Parietal lobe (tissue), 2 donors: Measurements from ENCODE around the gene HUWE1. TPM values are rescaled to one million over a fixed set of nuclear protein-coding genes. Genes with fewer than 3 reads are reported as not detected.
A peak's percentile ranks its signal among the peaks of the same experiment; 100 is the strongest.

ENCODE experiments used
- small RNA-seq: library from RNA; depleted of rRNA; stranded (forward); fragments of <200 nt; gene quantifications from one replicate; pipeline ENCODE3, GENCODE V24; 2014; ENCODE audit warnings: low replicate concordance
- total RNA-seq: library from RNA; depleted of rRNA; stranded (reverse); fragments of >200 nt; gene quantifications from one replicate; pipeline ENCODE4 v1.2.3, GENCODE V29; 2014

Gene HUWE1, protein sequence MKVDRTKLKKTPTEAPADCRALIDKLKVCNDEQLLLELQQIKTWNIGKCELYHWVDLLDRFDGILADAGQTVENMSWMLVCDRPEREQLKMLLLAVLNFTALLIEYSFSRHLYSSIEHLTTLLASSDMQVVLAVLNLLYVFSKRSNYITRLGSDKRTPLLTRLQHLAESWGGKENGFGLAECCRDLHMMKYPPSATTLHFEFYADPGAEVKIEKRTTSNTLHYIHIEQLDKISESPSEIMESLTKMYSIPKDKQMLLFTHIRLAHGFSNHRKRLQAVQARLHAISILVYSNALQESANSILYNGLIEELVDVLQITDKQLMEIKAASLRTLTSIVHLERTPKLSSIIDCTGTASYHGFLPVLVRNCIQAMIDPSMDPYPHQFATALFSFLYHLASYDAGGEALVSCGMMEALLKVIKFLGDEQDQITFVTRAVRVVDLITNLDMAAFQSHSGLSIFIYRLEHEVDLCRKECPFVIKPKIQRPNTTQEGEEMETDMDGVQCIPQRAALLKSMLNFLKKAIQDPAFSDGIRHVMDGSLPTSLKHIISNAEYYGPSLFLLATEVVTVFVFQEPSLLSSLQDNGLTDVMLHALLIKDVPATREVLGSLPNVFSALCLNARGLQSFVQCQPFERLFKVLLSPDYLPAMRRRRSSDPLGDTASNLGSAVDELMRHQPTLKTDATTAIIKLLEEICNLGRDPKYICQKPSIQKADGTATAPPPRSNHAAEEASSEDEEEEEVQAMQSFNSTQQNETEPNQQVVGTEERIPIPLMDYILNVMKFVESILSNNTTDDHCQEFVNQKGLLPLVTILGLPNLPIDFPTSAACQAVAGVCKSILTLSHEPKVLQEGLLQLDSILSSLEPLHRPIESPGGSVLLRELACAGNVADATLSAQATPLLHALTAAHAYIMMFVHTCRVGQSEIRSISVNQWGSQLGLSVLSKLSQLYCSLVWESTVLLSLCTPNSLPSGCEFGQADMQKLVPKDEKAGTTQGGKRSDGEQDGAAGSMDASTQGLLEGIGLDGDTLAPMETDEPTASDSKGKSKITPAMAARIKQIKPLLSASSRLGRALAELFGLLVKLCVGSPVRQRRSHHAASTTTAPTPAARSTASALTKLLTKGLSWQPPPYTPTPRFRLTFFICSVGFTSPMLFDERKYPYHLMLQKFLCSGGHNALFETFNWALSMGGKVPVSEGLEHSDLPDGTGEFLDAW (N-terminal part only)
- 182 TPM for total RNA-seq

DNA sequence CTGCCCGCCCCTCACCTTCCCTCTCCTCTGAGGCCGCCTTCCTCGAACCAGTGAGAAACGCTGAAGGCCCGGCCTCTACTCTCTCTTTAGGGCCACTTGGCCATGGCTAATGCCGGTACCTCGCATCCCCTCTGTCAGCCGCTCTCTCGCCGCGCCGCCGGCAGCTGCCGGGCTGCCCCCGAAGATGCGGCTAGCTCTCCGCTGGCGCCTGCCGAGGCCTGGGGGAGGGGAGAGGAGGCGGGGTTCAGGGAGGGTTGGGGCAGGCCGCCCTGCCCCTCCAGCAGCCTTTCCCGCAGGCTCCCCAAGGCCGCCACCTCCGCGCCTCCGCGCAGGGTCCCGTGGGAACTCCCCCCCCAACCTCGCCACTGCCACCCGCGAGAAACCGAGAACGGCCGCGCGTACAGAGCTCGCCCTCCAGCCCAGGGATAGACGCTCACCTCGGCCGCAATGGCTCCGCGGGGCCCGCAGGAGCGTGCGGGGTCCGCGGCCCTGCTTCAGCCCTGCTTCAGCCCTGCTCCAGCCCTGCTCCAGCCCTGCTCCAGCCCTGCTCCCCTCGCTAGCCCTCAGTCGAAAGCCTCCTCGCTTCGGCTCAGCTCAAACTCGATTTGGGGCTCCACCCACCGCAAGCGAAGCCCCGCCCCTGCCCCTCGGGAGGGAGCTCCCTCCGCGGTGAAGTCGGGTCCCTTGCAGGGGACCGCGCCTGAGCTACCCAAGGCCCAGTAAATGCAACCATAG lies at the start of gene HUWE1:
HUWE1 (minus strand) TSS at position 569 of the 735 bp plus-strand sequence. CDS start 32,612 bp downstream, outside the sequence.

Small RNA genes lying within 50 kb of the gene (small RNA-seq; reads per million reads assigned to genes)
- gene MIR98 = 717 reads per million, percentile 98 among the genes with 10 or more reads in this experiment
- 591 reads per million, percentile 98 among the genes with 10 or more reads in this experiment for gene MIRLET7F2
